ENCODE data around the gene ANAPC15.

ANAPC15 gene

GRCh38 chr11:72084076-72084475, 28.4 kb downstream of the ANAPC15 start:
- DNase-seq, result no peak

- DNase-seq, result no peak
These were observed 29.1 kb downstream of the ANAPC15 start for GRCh38 chr11:72083414-72083813.

- DNase-seq, result no peak
These were observed 30.6 kb downstream of the ANAPC15 start for GRCh38 chr11:72081821-72082453.

- DNase-seq, result no peak
These were observed 31.3 kb downstream of the ANAPC15 start for GRCh38 chr11:72081184-72081644.

DNA sequence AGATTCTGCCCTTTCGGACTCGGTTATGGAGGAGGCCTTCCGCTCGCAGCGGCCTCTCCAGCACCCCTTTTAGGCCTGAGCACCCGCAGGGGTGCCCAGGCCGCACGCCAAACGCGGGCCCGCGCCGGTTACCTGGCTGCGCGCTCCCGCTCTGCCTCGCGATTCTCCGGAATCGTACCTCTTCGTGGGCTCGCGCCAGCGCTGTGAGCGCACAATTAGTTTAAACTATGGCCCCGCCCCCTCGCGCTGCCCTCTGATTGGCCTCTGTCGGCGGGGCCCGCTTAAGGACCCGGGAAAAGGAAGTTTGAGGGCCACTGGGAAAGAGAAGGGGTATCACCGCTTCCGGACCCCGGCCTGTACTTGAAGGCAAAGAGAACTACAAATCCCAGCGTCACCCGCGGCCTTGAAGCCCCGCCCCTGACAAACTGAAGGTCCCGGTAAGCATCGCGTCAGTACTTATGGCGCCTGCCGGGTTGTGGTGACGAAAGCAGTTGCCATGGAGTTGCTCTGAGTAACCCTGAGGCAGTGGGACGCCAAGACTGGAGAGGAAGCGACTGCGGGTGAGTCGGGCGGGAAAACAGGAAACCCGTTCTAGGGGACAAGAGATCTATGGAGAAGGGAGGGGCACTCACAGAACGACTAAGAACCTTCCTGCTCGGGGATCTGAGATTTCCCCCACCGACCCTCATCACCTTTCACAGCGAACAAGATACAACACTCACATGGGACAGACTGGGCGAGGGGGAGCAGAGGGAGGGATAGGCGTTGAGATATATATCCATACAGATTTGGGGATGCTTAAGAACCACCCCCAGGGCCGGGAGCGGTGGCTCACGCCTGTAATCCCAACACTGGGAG, 31.9 kb downstream of the ANAPC15 start, which contains the start of the genes LRRC51 and NUMA1:
TSS of gene LRRC51 (plus strand) at position 525 of the 858 bp plus-strand sequence. CDS start 8,234 bp downstream, outside the sequence.
TSS of gene NUMA1 (minus strand) at position 217 of the 858 bp plus-strand sequence. CDS start 44,599 bp downstream, outside the sequence.
- DNase-seq, result peak; percentile 49

GRCh38 chr11:72079819-72080325, 32.6 kb downstream of the ANAPC15 start:
- no peak for DNase-seq

GRCh38 chr11:72078477-72078876, 34.0 kb downstream of the ANAPC15 start:
- DNase-seq, result no peak

- no peak for DNase-seq
These were observed 36.7 kb downstream of the ANAPC15 start for GRCh38 chr11:72075756-72076155.

- DNase-seq, result no peak
These were observed 37.4 kb downstream of the ANAPC15 start for GRCh38 chr11:72075109-72075508.

GRCh38 chr11:72072348-72072747, 40.1 kb downstream of the ANAPC15 start:
- no peak for DNase-seq

DNA sequence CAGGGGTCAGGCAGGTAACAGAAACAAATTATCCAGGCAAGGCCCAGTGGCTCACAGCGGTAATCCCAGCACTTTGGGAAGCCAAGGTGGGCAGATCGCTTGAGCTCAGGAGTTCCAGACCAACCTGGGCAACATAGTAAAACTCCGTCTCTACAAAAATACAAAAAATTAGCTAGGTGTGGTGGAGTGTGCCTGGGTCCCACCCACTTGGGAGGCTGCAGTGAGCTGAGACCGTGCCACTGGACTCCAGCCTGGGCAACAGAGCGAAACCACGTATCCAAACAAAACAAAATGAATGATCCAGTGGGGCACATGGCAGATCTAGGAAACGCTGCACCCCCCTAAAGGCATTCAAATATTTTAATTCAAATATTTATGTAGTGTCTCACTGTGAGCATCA, 42.0 kb downstream of the ANAPC15 start:
- DNase-seq, result no peak

DNA sequence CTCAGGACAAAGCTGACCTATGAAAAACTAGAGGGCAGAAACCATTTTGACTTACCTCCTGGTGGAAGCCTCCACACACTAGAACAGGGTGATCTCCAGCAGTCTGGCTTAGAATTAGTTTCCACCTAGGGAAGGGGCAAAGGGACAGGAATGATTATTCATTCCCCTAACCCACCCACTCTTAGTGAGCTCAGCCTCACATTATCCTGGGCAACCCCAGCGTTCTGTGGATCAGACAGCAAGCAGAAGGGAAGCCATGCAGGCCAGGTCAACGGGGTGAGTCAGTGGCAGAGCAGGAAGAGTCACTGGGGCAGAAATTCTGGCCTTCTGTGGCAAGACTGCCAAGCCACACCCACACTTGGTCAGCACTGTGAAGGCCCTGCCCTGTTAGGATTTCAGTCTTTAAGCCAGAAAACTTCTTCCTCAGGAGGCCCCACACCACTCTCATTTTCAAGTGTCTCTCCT, 42.7 kb downstream of the ANAPC15 start:
- no peak for DNase-seq

GRCh38 chr11:72069200-72069599, 43.3 kb downstream of the ANAPC15 start:
- DNase-seq, result no peak

GRCh38 chr11:72067676-72068075, 44.8 kb downstream of the ANAPC15 start:
- no peak for DNase-seq

- DNase-seq, result no peak
These were observed 45.2 kb downstream of the ANAPC15 start for GRCh38 chr11:72067266-72067665.

DNA sequence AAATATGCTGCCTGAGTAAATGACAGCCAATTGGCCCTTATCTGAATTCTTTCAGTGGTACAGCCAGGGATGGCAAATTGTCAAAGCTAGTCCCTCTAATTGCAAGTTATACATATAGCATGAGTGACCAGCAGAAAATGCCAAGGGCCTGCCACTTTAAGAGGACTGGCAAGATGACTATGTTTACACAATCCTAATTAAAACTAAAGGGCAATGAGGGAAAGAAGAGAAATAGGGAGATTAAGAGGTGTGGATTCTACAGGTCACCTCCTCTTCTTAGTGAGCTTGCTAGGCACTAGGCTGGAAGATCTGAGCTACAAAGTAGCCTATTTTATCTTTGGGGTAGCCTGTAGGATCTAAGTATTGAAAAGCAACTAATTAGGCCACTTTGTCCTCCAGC, 45.6 kb downstream of the ANAPC15 start:
- no peak for DNase-seq

GRCh38 chr11:72061739-72062396, 50.6 kb downstream of the ANAPC15 start:
- no peak for DNase-seq

Measured in 8988T (cell line).